Vagina (tissue), 2 donors: ENCODE data around the gene GRIK4. TPM values are rescaled to one million over a fixed set of nuclear protein-coding genes. Genes with fewer than 3 reads are reported as not detected.

Source experiments
- DNase-seq, 2 donors: peaks; one replicate each; pipeline ENCODE4 v3.0.0-alpha.2; 2017; ENCODE audit errors: extremely low spot score in 2 of 2
- H3K27ac ChIP-seq: fragments of 200-600 bp; sonication (generic); one replicate; pipeline ENCODE4 v1.5.1; 2019
- H3K27me3 ChIP-seq: fragments of 200-600 bp; sonication (generic); one replicate; pipeline ENCODE4 v1.5.1; 2019
- H3K36me3 ChIP-seq, 2 donors: fragments of 200-600 bp; sonication (generic); one replicate each; pipeline ENCODE4 v1.5.1; 2017 to 2019
- H3K4me1 ChIP-seq: fragments of 200-600 bp; sonication (generic); one replicate; pipeline ENCODE4 v1.5.1; 2019
- H3K4me3 ChIP-seq, 2 donors: fragments of 200-600 bp; sonication (generic); 1 replicate in 1 of 2; 2 replicates in 1 of 2; pipeline ENCODE4 v1.5.1; 2016 to 2019
- H3K9me3 ChIP-seq: fragments of 200-600 bp; sonication (generic); one replicate; pipeline ENCODE4 v1.5.1; 2019
- CTCF ChIP-seq, 3 experiments: fragments of 450-650 bp in 2 of 3; fragments of 200-600 bp in 1 of 3; sonication (generic) in 1 of 3; IDR thresholded peaks; one replicate each; pipeline ENCODE4 v1.5.1; 2017 to 2019; ENCODE audit warnings: antibody characterized with exemption in 3 of 3, mild to moderate bottlenecking in 2 of 3, moderate library complexity in 2 of 3
- POLR2A ChIP-seq, 2 donors: fragments of 450-650 bp; IDR thresholded peaks; one replicate each; pipeline ENCODE4 v1.6.1; 2017; ENCODE audit warnings: antibody characterized with exemption in 2 of 2, mild to moderate bottlenecking in 2 of 2, moderate library complexity in 2 of 2
- POLR2AphosphoS5 ChIP-seq, 2 donors: sonication (generic); formaldehyde crosslinking; IDR thresholded peaks; one replicate each; pipeline ENCODE4 v1.9.0; 2017; ENCODE audit warnings: antibody characterized with exemption in 2 of 2, mild to moderate bottlenecking in 2 of 2, low read depth in 1 of 2; ENCODE audit not compliant: insufficient read depth in 1 of 2
- intact Hi-C: fragments of 100-400 bp; cut with DNase I; formaldehyde crosslinking; loops from one replicate; pipeline ENCODE4 v1.15.1; 2023
- total RNA-seq: library from RNA; depleted of rRNA; stranded (reverse); fragments of >200 nt; gene quantifications from one replicate; pipeline ENCODE4 v1.2.3, GENCODE V29; 2016

The GRIK4 gene
- total RNA-seq, 1 donor from 2014 or later = 0.25 TPM

GRCh38 chr11:120839846-120840402 is 328.4 kb downstream of the GRIK4 start:
- no peak for DNase-seq
- H3K4me1 ChIP-seq = no peaks in the 10 kb centered on the region
- TF ChIP-seq CTCF (IDR thresholded peaks at IDR 0.05) (no peak), POLR2AphosphoS5 (IDR thresholded peaks at IDR 0.05; ENCODE audit: insufficient read depth in 1 of 2, low read depth in 1 of 2) (no peak), POLR2A (IDR thresholded peaks at IDR 0.05) (no peak)
- H3K27me3 ChIP-seq = no peaks in the 10 kb centered on the region
- H3K4me3 ChIP-seq = no peak overlapping the region
- intact Hi-C loops = no loop called here
- H3K9me3 ChIP-seq = no peaks in the 10 kb centered on the region
- H3K27ac ChIP-seq = no peak overlapping the region
- H3K36me3 ChIP-seq = no peaks in the 10 kb centered on the region

DNA sequence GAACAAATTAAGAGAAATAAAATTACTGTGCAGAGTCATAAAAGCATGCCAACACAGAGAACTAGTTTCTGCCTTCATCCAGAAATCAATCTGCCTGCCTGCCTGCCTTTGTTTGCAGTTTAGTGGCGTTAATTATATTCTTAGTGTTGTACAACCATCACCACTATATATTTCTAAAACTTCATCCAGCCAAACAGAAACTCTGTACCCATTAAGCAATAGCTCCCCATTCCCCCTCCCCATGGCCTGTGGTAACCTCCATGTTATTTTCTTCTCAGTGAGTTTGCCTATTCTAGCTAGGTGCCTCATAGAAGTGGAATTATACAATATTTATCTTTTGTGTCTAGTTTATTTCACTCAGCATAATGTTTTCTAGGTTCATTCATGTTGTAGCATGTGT is 329.1 kb downstream of the GRIK4 start:
- TF ChIP-seq POLR2AphosphoS5 (IDR thresholded peaks at IDR 0.05; ENCODE audit: insufficient read depth in 1 of 2, low read depth in 1 of 2) = no peak
- TF ChIP-seq POLR2A (IDR thresholded peaks at IDR 0.05) = no peak
- TF ChIP-seq CTCF (IDR thresholded peaks at IDR 0.05) = no peak
- intact Hi-C loops = no loop called here
- Histone ChIP-seq H3K27me3 (no peaks in the 10 kb centered on the region), H3K4me1 (no peaks in the 10 kb centered on the region), H3K27ac (no peak overlapping the region), H3K36me3 (no peaks in the 10 kb centered on the region), H3K4me3 (no peak overlapping the region), H3K9me3 (no peaks in the 10 kb centered on the region)
- no peak for DNase-seq

GRCh38 chr11:120841074-120841473 is 329.5 kb downstream of the GRIK4 start:
- H3K4me3 ChIP-seq = no peak overlapping the region
- TF ChIP-seq POLR2AphosphoS5 (IDR thresholded peaks at IDR 0.05; ENCODE audit: insufficient read depth in 1 of 2, low read depth in 1 of 2) = no peak
- TF ChIP-seq CTCF (IDR thresholded peaks at IDR 0.05) = no peak
- no peak for TF ChIP-seq POLR2A (IDR thresholded peaks at IDR 0.05)

GRCh38 chr11:120842195-120842594 is 330.6 kb downstream of the GRIK4 start:
- Histone ChIP-seq H3K27ac (no peak overlapping the region), H3K36me3 (no peaks in the 10 kb centered on the region), H3K4me1 (no peaks in the 10 kb centered on the region), H3K4me3 (no peak overlapping the region), H3K9me3 (no peaks in the 10 kb centered on the region), H3K27me3 (no peaks in the 10 kb centered on the region)
- intact Hi-C loops = no loop called here
- DNase-seq = no peak
- TF ChIP-seq CTCF (IDR thresholded peaks at IDR 0.05) (no peak), POLR2A (IDR thresholded peaks at IDR 0.05) (no peak), POLR2AphosphoS5 (IDR thresholded peaks at IDR 0.05; ENCODE audit: insufficient read depth in 1 of 2, low read depth in 1 of 2) (no peak)

More at GRCh38 chr11:120841074-120841473, 329.5 kb downstream of the GRIK4 start:
- DNase-seq = no peak
- H3K36me3 ChIP-seq = no peaks in the 10 kb centered on the region
- intact Hi-C loops = no loop called here
- H3K4me1 ChIP-seq = no peaks in the 10 kb centered on the region
- H3K9me3 ChIP-seq = no peaks in the 10 kb centered on the region
- H3K27ac ChIP-seq = no peak overlapping the region
- no peaks in the 10 kb centered on the region for H3K27me3 ChIP-seq

DNA sequence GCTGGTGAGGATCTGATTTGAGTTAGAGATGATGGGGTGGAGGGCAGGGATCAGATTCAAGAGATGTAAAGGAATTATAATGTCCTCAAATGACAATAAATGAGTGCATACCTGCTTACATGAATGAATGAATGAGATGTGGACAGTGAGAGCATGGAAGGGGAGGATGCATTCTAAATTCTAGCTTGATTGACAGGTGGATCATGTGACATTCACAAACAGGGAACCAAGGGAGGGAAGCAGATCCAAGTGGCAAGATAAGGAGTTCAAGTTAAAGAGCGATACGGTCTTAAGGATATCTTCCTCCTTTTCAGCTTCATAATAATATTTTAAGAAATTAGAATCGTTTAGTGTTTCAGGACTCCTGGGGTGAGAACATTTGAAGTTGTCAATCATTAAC is 341.9 kb downstream of the GRIK4 start:
- TF ChIP-seq POLR2AphosphoS5 (IDR thresholded peaks at IDR 0.05; ENCODE audit: insufficient read depth in 1 of 2, low read depth in 1 of 2) (no peak), POLR2A (IDR thresholded peaks at IDR 0.05) (no peak), CTCF (IDR thresholded peaks at IDR 0.05) (no peak)
- intact Hi-C loops = no loop called here
- Histone ChIP-seq H3K27me3 (no peaks in the 10 kb centered on the region), H3K4me1 (no peaks in the 10 kb centered on the region), H3K36me3 (no peaks in the 10 kb centered on the region), H3K27ac (no peak overlapping the region), H3K9me3 (no peaks in the 10 kb centered on the region), H3K4me3 (no peak overlapping the region)
- no peak for DNase-seq
